Measurements from ENCODE around the gene R3HCC1L. TPM values are rescaled to one million over a fixed set of nuclear protein-coding genes. Genes with fewer than 3 reads are reported as not detected.

R3HCC1L gene
- total RNA-seq, 1 experiment from 2014 or later = 15.9 TPM

- BruUV-seq (replicated peaks) = no TSS peak
- in situ Hi-C loops (cut with HindIII; ENCODE audit: low pct_unique_long_range_greater_than_20kb, low sequenced_read_pairs) = no loop called here
- H3K9me3 ChIP-seq (ENCODE audit: control insufficient read depth, insufficient read depth, low read depth, low read length) = no peaks in the 10 kb centered on the region
These were observed 123.5 kb downstream of the R3HCC1L start for GRCh38 chr10:98257961-98258360.

DNA sequence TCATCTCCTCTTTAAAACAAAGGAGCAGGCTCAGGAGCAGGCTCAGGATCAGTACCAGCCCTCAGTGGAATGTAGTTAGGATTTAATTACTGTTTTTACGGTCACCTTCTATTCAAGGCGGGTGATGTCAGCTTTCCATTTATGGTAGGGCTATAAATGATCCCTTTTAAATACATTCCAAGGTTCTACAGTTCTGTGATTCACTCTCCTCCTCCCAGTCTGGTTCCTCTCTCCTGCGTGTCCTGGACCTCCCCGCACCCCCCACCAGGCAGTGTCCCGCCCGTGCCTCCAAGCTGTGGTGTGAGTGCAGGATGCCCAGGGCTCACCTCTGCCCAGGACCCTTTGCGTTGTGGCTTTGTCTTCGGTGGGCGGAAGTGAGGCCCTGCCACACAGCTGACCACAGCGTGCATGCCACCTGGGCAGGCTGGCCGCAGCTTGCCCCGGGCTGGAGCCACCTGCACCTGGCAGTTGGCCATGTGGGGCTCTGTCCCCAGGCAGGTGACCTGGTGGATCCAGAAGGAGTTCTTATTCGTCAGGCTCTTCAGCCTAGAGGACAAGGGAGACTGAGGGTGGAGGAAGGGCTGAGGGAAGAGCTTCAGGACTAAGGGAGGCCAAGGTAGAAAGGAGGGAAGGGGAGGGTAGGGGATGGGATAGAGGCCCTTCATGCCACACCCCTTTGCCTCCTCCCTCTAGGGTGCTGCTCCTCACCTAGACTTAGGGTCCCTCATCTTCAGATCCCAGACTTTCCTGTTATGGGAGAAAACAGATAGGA, 124.4 kb downstream of the R3HCC1L start:
- BruUV-seq (replicated peaks) = no TSS peak
- Histone ChIP-seq H3K9me3 (ENCODE audit: control insufficient read depth, insufficient read depth, low read depth, low read length) (no peaks in the 10 kb centered on the region), H3K27me3 (ENCODE audit: control insufficient read depth, insufficient read depth, low read length) (no peaks in the 10 kb centered on the region), H3K27ac (ENCODE audit: low read length) (no peak overlapping the region), H3K4me3 (ENCODE audit: low read depth in 2 of 2, low read length in 2 of 2) (no peak overlapping the region), H3K36me3 (ENCODE audit: control insufficient read depth, insufficient read depth, low read length) (no peaks in the 10 kb centered on the region), H3K4me1 (ENCODE audit: control insufficient read depth, insufficient read depth, low read length) (no peaks in the 10 kb centered on the region)
- in situ Hi-C loops (cut with HindIII; ENCODE audit: low pct_unique_long_range_greater_than_20kb, low sequenced_read_pairs) (no loop called here), intact Hi-C loops (cut with micrococcal nuclease; ENCODE audit: unreplicated experiment) (no loop called here)
- no peak for TF ChIP-seq REST (IDR thresholded peaks at IDR 0.05; ENCODE audit: insufficient read depth in 1 of 2, low read depth in 2 of 2, low read length in 1 of 2)
- TF ChIP-seq, protein P1, sequence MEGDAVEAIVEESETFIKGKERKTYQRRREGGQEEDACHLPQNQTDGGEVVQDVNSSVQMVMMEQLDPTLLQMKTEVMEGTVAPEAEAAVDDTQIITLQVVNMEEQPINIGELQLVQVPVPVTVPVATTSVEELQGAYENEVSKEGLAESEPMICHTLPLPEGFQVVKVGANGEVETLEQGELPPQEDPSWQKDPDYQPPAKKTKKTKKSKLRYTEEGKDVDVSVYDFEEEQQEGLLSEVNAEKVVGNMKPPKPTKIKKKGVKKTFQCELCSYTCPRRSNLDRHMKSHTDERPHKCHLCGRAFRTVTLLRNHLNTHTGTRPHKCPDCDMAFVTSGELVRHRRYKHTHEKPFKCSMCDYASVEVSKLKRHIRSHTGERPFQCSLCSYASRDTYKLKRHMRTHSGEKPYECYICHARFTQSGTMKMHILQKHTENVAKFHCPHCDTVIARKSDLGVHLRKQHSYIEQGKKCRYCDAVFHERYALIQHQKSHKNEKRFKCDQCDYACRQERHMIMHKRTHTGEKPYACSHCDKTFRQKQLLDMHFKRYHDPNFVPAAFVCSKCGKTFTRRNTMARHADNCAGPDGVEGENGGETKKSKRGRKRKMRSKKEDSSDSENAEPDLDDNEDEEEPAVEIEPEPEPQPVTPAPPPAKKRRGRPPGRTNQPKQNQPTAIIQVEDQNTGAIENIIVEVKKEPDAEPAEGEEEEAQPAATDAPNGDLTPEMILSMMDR (IDR thresholded peaks at IDR 0.05) = no peak
- no peak for TF ChIP-seq TCF7L2 (IDR thresholded peaks at IDR 0.05; ENCODE audit: low read depth, low read length)
- TF ChIP-seq POLR2AphosphoS5 (IDR thresholded peaks at IDR 0.05; ENCODE audit: low read depth, low read length) = no peak
- no peak for TF ChIP-seq SIN3A (IDR thresholded peaks at IDR 0.05; ENCODE audit: borderline replicate concordance, insufficient read depth, low read depth, low read length)
- ChIA-PET POLR2A (no interaction called here), CTCF (no interaction called here)
- no peak for DNase-seq (ENCODE audit: low read depth, low spot score)
- ATAC-seq = no peak

More at GRCh38 chr10:98257961-98258360, 123.5 kb downstream of the R3HCC1L start:
- DNase-seq (ENCODE audit: low read depth, low spot score) = no peak
- POLR2A ChIA-PET = no interaction called here
- intact Hi-C loops (cut with micrococcal nuclease; ENCODE audit: unreplicated experiment) = no loop called here
- Histone ChIP-seq H3K27me3 (ENCODE audit: control insufficient read depth, insufficient read depth, low read length) (no peaks in the 10 kb centered on the region), H3K4me1 (ENCODE audit: control insufficient read depth, insufficient read depth, low read length) (no peaks in the 10 kb centered on the region), H3K36me3 (ENCODE audit: control insufficient read depth, insufficient read depth, low read length) (no peaks in the 10 kb centered on the region), H3K4me3 (ENCODE audit: low read depth in 2 of 2, low read length in 2 of 2) (no peak overlapping the region), H3K27ac (ENCODE audit: low read length) (no peak overlapping the region)
- ATAC-seq = no peak
- CTCF ChIA-PET = no interaction called here
- TF ChIP-seq REST (IDR thresholded peaks at IDR 0.05; ENCODE audit: insufficient read depth in 1 of 2, low read depth in 2 of 2, low read length in 1 of 2) = no peak
- TF ChIP-seq POLR2AphosphoS5 (IDR thresholded peaks at IDR 0.05; ENCODE audit: low read depth, low read length) = no peak
- TF ChIP-seq, protein P1 (IDR thresholded peaks at IDR 0.05) = no peak
- no peak for TF ChIP-seq TCF7L2 (IDR thresholded peaks at IDR 0.05; ENCODE audit: low read depth, low read length)
- TF ChIP-seq SIN3A (IDR thresholded peaks at IDR 0.05; ENCODE audit: borderline replicate concordance, insufficient read depth, low read depth, low read length) = no peak

All from Panc1 (cell line).